ENCODE data around the gene ZNF76.
A peak's percentile ranks its signal among the peaks of the same experiment; 100 is the strongest.

The ZNF76 gene

GRCh38 chr6:35240838-35241801 is 18.4 kb upstream of the ZNF76 start:
- Mint-ChIP-seq H3K36me3 (ENCODE audit: insufficient read depth) (no peaks in the 10 kb centered on the region), H3K27me3 (no peaks in the 10 kb centered on the region), H3K27ac (ENCODE audit: low read depth) (no peak overlapping the region), H3K4me3 (no peak overlapping the region), H3K9me3 (no peaks in the 10 kb centered on the region), H3K4me1 (peaks cover 7% of the 10 kb centered on the region)
- peak; percentile 51 to 68 for DNase-seq (ENCODE audit: low spot score in 2 of 2)
- ATAC-seq (replicated peaks; ENCODE audit: extremely low read depth, poor library complexity, severe bottlenecking): peak; percentile 46

GRCh38 chr6:35242486-35242885 is 17.0 kb upstream of the ZNF76 start:
- H3K4me1 Mint-ChIP-seq: peaks cover 11% of the 10 kb centered on the region
- H3K9me3 Mint-ChIP-seq: no peaks in the 10 kb centered on the region
- DNase-seq (ENCODE audit: low spot score in 2 of 2) (no peak), ATAC-seq (replicated peaks; ENCODE audit: extremely low read depth, poor library complexity, severe bottlenecking) (no peak)
- peaks cover 2% of the 10 kb centered on the region for H3K36me3 Mint-ChIP-seq (ENCODE audit: insufficient read depth)
- H3K27ac Mint-ChIP-seq (ENCODE audit: low read depth): no peak overlapping the region
- no peaks in the 10 kb centered on the region for H3K27me3 Mint-ChIP-seq
- H3K4me3 Mint-ChIP-seq: no peak overlapping the region

GRCh38 chr6:35242906-35243305 is 16.6 kb upstream of the ZNF76 start:
- peaks cover 2% of the 10 kb centered on the region for H3K36me3 Mint-ChIP-seq (ENCODE audit: insufficient read depth)
- H3K4me1 Mint-ChIP-seq: peaks cover 11% of the 10 kb centered on the region
- H3K27ac Mint-ChIP-seq (ENCODE audit: low read depth): no peak overlapping the region
- no peaks in the 10 kb centered on the region for H3K9me3 Mint-ChIP-seq
- no peak overlapping the region for H3K4me3 Mint-ChIP-seq
- DNase-seq (ENCODE audit: low spot score in 2 of 2) (no peak), ATAC-seq (replicated peaks; ENCODE audit: extremely low read depth, poor library complexity, severe bottlenecking) (no peak)
- H3K27me3 Mint-ChIP-seq: no peaks in the 10 kb centered on the region

- no peak overlapping the region for H3K27ac Mint-ChIP-seq (ENCODE audit: low read depth)
- H3K9me3 Mint-ChIP-seq: no peaks in the 10 kb centered on the region
- H3K36me3 Mint-ChIP-seq (ENCODE audit: insufficient read depth): peaks cover 2% of the 10 kb centered on the region
- ATAC-seq (replicated peaks; ENCODE audit: extremely low read depth, poor library complexity, severe bottlenecking) (no peak), DNase-seq (ENCODE audit: low spot score in 2 of 2) (no peak)
- peaks cover 11% of the 10 kb centered on the region for H3K4me1 Mint-ChIP-seq
- H3K27me3 Mint-ChIP-seq: no peaks in the 10 kb centered on the region
- no peak overlapping the region for H3K4me3 Mint-ChIP-seq
Measured at GRCh38 chr6:35243386-35243958, 16.1 kb upstream of the ZNF76 start.

- H3K4me1 Mint-ChIP-seq: peaks cover 20% of the 10 kb centered on the region
- H3K27ac Mint-ChIP-seq (ENCODE audit: low read depth): no peak overlapping the region
- no peaks in the 10 kb centered on the region for H3K27me3 Mint-ChIP-seq
- H3K9me3 Mint-ChIP-seq: no peaks in the 10 kb centered on the region
- ATAC-seq (replicated peaks; ENCODE audit: extremely low read depth, poor library complexity, severe bottlenecking) (no peak), DNase-seq (ENCODE audit: low spot score in 2 of 2) (no peak)
- peaks cover 2% of the 10 kb centered on the region for H3K36me3 Mint-ChIP-seq (ENCODE audit: insufficient read depth)
- H3K4me3 Mint-ChIP-seq: no peak overlapping the region
Measured at GRCh38 chr6:35244551-35244950, 15.0 kb upstream of the ZNF76 start.

- Mint-ChIP-seq H3K9me3 (no peaks in the 10 kb centered on the region), H3K27me3 (no peaks in the 10 kb centered on the region)
- no peak for DNase-seq (ENCODE audit: low spot score in 2 of 2)
Measured at GRCh38 chr6:35247642-35248231, 11.8 kb upstream of the ZNF76 start.

GRCh38 chr6:35248300-35248699 is 11.2 kb upstream of the ZNF76 start:
- Mint-ChIP-seq H3K4me3 (no peak overlapping the region), H3K9me3 (no peaks in the 10 kb centered on the region), H3K36me3 (ENCODE audit: insufficient read depth) (peaks cover 5% of the 10 kb centered on the region), H3K27me3 (no peaks in the 10 kb centered on the region), H3K27ac (ENCODE audit: low read depth) (peak overlapping the region; percentile 11), H3K4me1 (peaks cover 20% of the 10 kb centered on the region)
- ATAC-seq (replicated peaks; ENCODE audit: extremely low read depth, poor library complexity, severe bottlenecking) (no peak), DNase-seq (ENCODE audit: low spot score in 2 of 2) (no peak)

More at GRCh38 chr6:35247642-35248231, 11.8 kb upstream of the ZNF76 start:
- H3K36me3 Mint-ChIP-seq (ENCODE audit: insufficient read depth): peaks cover 5% of the 10 kb centered on the region
- no peak for ATAC-seq (replicated peaks; ENCODE audit: extremely low read depth, poor library complexity, severe bottlenecking)
- no peak overlapping the region for H3K27ac Mint-ChIP-seq (ENCODE audit: low read depth)
- H3K4me3 Mint-ChIP-seq: no peak overlapping the region
- peaks cover 20% of the 10 kb centered on the region for H3K4me1 Mint-ChIP-seq

GRCh38 chr6:35248965-35249364 is 10.6 kb upstream of the ZNF76 start:
- ATAC-seq (replicated peaks; ENCODE audit: extremely low read depth, poor library complexity, severe bottlenecking): no peak
- Mint-ChIP-seq H3K9me3 (no peaks in the 10 kb centered on the region), H3K36me3 (ENCODE audit: insufficient read depth) (peaks cover 5% of the 10 kb centered on the region), H3K27ac (ENCODE audit: low read depth) (peak overlapping the region; percentile 11), H3K27me3 (no peaks in the 10 kb centered on the region), H3K4me1 (peaks cover 20% of the 10 kb centered on the region), H3K4me3 (no peak overlapping the region)
- no peak for DNase-seq (ENCODE audit: low spot score in 2 of 2)

GRCh38 chr6:35251949-35252348 is 7.6 kb upstream of the ZNF76 start:
- no peak for ATAC-seq (replicated peaks; ENCODE audit: extremely low read depth, poor library complexity, severe bottlenecking)
- H3K27ac Mint-ChIP-seq (ENCODE audit: low read depth): no peak overlapping the region
- no peaks in the 10 kb centered on the region for H3K27me3 Mint-ChIP-seq
- H3K36me3 Mint-ChIP-seq (ENCODE audit: insufficient read depth): peaks cover 3% of the 10 kb centered on the region
- no peaks in the 10 kb centered on the region for H3K9me3 Mint-ChIP-seq
- no peak overlapping the region for H3K4me3 Mint-ChIP-seq
- DNase-seq (ENCODE audit: low spot score in 2 of 2): no peak
- H3K4me1 Mint-ChIP-seq: peaks cover 15% of the 10 kb centered on the region

- DNase-seq (ENCODE audit: low spot score in 2 of 2) (no peak), ATAC-seq (replicated peaks; ENCODE audit: extremely low read depth, poor library complexity, severe bottlenecking) (no peak)
- H3K27me3 Mint-ChIP-seq: no peaks in the 10 kb centered on the region
- H3K9me3 Mint-ChIP-seq: no peaks in the 10 kb centered on the region
- peaks cover 15% of the 10 kb centered on the region for H3K4me1 Mint-ChIP-seq
- H3K27ac Mint-ChIP-seq (ENCODE audit: low read depth): no peak overlapping the region
- no peak overlapping the region for H3K4me3 Mint-ChIP-seq
- H3K36me3 Mint-ChIP-seq (ENCODE audit: insufficient read depth): peaks cover 3% of the 10 kb centered on the region
Measured at GRCh38 chr6:35253249-35253648, 6.3 kb upstream of the ZNF76 start.

- peak overlapping the region; percentile 82 for H3K4me3 Mint-ChIP-seq
- ATAC-seq (replicated peaks; ENCODE audit: extremely low read depth, poor library complexity, severe bottlenecking) (no peak), DNase-seq (ENCODE audit: low spot score in 2 of 2) (no peak)
- H3K9me3 Mint-ChIP-seq: no peaks in the 10 kb centered on the region
- no peaks in the 10 kb centered on the region for H3K27me3 Mint-ChIP-seq
- peak overlapping the region; percentile 92 for H3K27ac Mint-ChIP-seq (ENCODE audit: low read depth)
- H3K36me3 Mint-ChIP-seq (ENCODE audit: insufficient read depth): peaks cover 10% of the 10 kb centered on the region
- peaks cover 42% of the 10 kb centered on the region for H3K4me1 Mint-ChIP-seq
Measured at GRCh38 chr6:35258336-35258735, 1.2 kb upstream of the ZNF76 start.

GRCh38 chr6:35258858-35259193 is 709 bp upstream of the ZNF76 start:
- ATAC-seq (replicated peaks; ENCODE audit: extremely low read depth, poor library complexity, severe bottlenecking): peak; percentile 21
- Mint-ChIP-seq H3K4me3 (peak overlapping the region; percentile 82), H3K4me1 (peaks cover 45% of the 10 kb centered on the region), H3K27ac (ENCODE audit: low read depth) (peak overlapping the region; percentile 92), H3K9me3 (no peaks in the 10 kb centered on the region), H3K27me3 (no peaks in the 10 kb centered on the region), H3K36me3 (ENCODE audit: insufficient read depth) (peaks cover 10% of the 10 kb centered on the region)
- DNase-seq (ENCODE audit: low spot score in 2 of 2): no peak
